Cerebellar cortex (tissue), 1 donor: Measurements from ENCODE around the gene DDA1.
"Not testable (repeated sequence)": the region's sequence is repeated elsewhere in the genome, so short reads cannot be mapped to it uniquely, and the experiment has no call there.

Source experiments
- DNase-seq: peaks from one replicate; pipeline ENCODE4 v3.0.0-alpha.2; 2015; ENCODE audit warnings: low spot score

DDA1 gene

GRCh38 chr19:17289489-17289888 lies 19.9 kb upstream of the DDA1 start:
- peak; percentile 66 for DNase-seq

DNA sequence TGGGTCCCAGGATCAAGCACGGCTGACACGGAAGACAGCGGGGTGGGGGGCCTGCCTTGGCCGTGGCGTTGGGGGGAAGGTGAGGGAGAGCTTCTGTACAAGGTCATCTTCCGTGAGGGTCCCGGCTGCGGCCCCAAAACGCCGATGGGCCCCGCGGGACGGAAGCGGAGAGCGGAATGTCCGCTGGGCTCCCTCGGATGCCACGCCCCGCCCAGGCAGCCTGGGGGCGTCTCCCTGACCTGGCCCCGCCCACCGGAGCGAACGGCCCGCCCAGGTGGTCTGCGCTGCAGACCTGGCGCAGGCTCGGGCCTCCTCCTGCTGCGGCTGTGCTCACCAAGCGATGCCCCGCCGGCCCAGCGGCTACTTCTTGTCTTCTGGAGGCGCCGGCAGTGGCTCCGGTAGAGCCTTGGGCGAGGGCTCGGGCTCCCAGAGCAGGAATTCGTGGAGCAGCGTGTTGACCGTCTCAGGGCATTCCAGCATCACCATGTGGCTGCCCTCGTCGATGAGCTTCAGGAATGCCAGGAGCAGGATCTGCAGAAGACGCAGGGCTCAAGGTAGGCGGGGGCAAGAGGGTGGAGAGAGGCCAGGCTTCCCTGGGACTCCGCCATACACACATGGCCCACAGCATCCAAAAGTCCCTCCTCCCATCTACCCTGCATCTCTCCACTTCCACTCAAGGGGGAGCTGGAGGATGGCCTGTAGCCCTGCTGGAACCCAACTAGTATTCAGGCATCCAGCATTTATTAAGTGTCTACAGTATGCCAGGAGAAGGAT lies 16.9 kb upstream of the DDA1 start:
- peak; percentile 94 for DNase-seq

DNA sequence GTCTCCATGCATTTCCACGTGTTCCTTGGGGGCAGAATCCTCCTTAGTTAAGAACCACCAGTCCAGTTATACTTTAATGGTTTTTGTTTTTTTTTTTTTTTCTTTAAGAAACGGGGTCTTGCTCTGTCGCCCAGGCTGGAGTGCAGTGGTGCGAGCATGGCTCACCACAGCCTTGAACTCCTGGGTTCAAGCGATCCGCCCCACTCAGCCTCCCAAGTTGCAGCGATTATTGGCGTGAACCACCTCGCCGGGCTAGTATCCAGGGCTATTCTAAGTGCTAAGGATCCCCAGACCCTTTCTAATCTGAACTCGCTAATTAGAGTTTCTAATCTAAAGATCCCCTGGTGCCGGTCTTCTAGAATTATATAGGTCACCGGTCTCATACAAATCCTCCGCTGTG lies 15.8 kb upstream of the DDA1 start:
- DNase-seq = no peak

DNA sequence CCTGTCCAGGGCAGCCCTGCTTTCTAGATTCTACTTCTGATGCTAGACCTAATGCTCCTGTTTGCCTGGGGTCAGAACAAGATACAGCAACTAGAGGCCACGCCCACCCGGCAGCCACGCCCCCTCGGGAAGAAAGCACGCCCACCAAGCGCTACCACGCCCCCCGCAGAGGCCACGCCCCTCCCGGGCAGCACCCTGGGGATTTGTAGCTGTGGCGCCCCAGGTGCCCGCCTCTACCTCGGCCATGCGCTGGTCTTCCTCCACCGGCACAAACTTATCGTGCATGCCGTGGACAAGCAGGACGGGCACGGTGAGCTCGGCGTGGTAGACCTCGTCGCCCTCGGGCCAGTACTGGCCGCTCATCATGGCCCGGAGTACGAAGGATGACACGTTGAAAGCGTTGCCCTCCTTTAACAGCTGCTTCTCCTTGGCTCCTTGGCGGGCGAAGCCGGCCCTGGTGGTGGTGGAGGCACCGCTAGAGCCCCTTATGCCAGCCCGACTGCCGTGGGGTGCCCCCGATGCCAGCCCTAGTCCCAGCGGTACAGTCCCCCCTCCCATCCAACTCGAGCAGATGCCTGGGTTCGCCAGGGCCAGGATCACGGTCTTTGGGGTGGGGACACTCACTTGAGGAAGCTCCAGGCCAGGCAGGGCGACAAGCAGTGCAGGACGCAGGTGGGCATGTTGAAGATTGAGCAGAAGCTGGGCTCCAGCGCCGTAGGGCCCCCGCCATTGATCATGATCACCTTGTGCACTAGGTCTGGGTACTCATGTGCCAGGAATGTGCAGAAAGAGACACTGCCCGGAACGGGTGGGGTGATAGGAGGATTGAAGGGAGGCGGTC lies 15.1 kb upstream of the DDA1 start:
- no peak for DNase-seq

DNA sequence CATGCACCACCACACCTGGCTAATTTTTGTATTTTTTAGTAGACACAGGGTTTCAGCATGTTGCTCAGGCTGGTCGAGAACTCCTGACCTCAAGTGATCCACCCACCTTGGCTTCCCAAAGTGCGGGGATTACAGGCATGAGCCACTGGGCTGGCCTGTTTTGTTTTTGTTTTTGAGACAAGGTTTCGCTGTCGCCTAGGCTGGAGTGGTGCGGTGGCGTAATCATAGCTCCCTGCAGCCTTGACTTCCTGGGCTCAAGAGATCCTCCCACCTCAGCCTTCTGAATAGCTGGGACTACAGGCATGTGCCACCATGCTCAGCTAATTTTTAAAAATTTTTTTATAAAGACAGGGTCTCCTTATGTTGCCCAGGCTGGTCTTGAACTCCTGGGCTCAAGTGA lies 13.8 kb upstream of the DDA1 start:
- not testable (repeated sequence) for DNase-seq

DNA sequence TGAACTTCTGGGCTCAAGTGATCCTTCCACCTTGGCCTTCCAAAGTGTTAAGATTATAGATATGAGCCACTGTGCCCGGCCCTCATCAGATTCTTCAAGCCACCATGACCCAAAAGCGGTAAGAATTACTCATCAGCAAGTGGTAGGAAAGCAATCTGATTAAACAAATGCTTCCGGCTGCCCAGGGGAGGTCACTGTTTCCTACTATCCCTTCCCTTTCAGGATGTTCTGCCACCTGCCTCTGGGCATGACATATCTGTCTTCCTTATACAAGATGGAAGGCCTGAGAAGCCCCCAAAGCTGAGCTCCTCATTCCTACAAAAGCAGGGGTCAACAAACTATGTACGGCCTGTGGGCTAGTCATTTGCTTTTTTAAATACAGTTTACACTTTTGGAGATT lies 13.1 kb upstream of the DDA1 start:
- no peak for DNase-seq

DNA sequence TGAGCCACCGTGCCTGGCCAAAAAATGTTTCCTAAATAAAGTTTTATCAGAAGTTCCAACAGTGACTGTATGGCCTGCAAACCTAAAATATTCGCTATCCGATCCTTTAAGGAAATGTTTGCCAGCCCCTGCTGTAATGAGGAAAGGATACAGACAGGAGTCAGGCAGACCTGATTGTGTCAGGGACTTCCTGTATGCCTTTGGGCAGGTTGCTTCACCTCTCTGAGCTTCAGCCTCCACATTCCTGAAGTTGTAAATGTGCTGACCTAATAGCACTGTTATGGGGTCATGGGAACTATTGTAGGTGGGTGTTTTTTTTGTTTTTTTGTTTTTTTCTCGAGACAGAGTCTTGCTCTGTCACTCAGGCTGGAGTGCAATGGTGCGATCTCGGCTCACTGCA lies 12.4 kb upstream of the DDA1 start:
- DNase-seq = no peak

DNA sequence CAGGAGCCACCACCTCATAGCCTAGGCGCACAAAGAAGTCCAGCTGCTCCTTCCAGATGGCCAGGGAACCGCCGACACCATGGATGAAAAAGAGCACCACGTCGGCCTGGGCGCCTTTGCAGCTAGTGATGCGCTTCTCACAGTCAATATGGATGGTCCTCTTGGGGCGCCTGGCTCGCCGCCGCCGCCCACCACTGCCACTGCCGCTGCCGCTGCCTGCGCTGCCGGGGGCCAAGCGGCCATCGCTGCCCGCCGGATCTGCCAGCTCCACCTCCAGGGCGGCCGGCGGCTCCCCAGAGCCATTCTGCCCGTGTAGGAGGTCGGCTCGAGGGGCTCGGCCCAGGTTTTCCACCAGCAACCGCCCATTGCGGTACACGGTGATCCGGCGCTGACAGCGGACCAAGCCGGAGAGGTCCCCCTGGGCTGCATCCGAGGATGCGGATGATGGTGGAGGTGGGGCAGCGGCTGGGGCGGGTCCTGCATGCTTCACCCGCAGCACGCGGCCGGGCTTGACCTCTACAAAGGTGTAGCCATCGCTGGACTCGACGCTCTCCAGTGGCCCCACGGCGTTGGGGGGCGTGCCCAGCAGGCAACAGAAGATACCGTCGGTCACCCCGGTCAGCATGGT lies 8.3 kb upstream of the DDA1 start:
- no peak for DNase-seq

DNA sequence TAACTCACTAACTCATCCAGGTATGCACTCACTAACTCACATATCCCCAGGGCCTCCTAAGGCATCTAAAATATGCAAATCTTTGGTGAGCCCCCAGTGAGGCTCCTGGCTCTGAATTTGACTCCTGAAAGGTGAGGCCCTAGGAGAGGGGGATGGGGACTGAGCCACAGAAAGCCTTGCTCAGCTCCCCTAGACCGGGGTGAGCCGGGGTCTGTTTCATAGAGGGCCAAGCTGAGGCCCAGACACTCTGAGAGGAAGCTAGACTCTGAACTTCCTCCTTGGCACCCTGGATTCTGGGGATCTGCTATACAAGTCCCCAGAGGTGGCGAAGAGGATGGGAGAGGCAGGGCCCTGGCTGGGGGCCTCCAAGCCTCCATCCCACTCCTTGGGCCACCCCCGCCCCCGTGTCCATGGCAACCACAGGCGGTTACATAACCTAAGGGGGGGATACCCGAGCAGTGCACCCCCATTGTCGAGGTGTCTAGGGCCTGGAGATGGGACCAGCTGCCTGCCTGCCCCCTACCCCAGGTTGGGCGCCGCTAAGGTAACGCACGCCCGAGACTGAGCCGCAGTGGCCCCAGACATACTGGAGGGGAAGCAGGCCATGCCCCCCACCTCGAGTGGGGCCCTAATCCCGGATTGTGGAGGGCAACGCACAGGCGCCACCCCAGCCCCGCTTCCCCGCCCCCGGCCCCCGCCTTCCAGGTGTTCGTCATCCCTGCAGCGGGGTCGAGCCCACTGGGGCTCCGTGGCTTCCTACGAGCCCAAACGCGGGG lies 6.8 kb upstream of the DDA1 start:
- DNase-seq = no peak

- DNase-seq = peak; percentile 98
Observed at GRCh38 chr19:17303167-17303939, 6.0 kb upstream of the DDA1 start, which contains the start of gene ABHD8. Gene ABHD8 (minus strand): TSS chr19:17303425. CDS start chr19:17301616, 1,809 bp downstream.

- no peak for DNase-seq
Observed at GRCh38 chr19:17303940-17304267, 5.5 kb upstream of the DDA1 start.

- no peak for DNase-seq
Observed at GRCh38 chr19:17304386-17305215, 4.8 kb upstream of the DDA1 start.

GRCh38 chr19:17305216-17305516 lies 4.2 kb upstream of the DDA1 start:
- DNase-seq = no peak

- DNase-seq = peak; percentile 99
Observed at GRCh38 chr19:17305517-17306284, 3.7 kb upstream of the DDA1 start, which contains the start of gene MRPL34. Gene MRPL34 (plus strand): TSS chr19:17305872. CDS start chr19:17305893, 21 bp downstream.

- no peak for DNase-seq
Observed at GRCh38 chr19:17306285-17306714, 3.1 kb upstream of the DDA1 start.

- DNase-seq = no peak
Observed at GRCh38 chr19:17307876-17308377, 1.4 kb upstream of the DDA1 start.

- DNase-seq = no peak
Observed at GRCh38 chr19:17309965-17310461, 650 bp downstream of the DDA1 start.

DNA sequence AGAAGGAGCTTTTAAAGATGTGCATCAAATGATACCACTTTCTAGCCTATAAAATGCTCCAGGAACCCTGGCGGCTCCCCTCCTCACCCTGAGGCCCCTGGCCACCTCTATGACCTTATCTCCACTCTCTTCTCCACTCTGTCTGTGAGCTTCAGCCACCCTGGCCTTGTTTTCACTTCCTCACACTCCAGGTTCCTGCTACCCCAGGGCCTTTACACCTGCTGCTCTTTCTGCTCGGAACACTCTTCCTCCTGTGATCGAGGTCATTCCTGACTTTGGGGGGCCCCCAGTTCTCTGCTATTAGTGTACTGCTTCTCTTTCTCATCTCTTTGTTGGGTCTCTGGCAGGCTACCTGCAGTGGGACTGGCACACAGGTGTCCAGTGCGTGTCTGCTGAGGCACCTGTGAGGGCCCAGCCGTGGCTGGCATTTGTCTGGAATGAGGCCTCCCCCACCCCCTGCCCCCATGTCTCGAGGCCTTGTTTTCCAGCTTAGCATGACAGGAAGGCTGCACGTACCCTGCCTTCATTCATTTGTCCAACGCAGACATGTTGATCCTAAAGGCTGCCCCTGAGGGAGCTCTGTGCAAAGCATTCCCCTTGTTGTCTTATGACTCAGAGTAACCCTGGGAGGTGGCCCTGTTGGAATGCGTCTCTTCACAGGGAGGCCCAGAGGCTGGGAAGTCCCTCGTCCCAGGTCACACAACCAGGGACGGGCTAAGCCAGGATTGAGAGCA lies 2.3 kb downstream of the DDA1 start:
- DNase-seq = no peak
